ENCODE data around the gene RIN2.
A peak's percentile ranks its signal among the peaks of the same experiment; 100 is the strongest.
"Not testable (repeated sequence)": the region's sequence is repeated elsewhere in the genome, so short reads cannot be mapped to it uniquely, and the experiment has no call there.

The RIN2 gene

DNA sequence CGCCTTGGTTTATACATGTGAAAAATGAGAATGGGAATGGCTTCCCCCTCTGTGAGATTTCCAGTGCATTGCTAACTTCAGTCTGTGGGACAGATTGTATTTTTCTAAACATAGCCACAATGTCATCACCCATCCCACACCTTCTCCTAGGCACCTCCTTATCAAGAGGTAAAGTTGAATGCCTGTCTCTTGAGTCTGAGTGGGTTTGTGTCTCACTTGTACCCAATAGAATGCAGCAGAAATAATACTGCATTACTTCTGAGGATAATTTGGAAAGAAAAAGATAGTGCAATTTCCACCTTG is 27.9 kb downstream of the RIN2 start:
- in situ Hi-C loops (cut with HindIII; ENCODE audit: low pct_unique_long_range_greater_than_20kb, low sequenced_read_pairs): no loop called here
- DNase-seq (ENCODE audit: low read depth in 1 of 2, low spot score in 1 of 2): no peak
- no peak for TF ChIP-seq JUND (IDR thresholded peaks at IDR 0.05; ENCODE audit: low read depth)

DNA sequence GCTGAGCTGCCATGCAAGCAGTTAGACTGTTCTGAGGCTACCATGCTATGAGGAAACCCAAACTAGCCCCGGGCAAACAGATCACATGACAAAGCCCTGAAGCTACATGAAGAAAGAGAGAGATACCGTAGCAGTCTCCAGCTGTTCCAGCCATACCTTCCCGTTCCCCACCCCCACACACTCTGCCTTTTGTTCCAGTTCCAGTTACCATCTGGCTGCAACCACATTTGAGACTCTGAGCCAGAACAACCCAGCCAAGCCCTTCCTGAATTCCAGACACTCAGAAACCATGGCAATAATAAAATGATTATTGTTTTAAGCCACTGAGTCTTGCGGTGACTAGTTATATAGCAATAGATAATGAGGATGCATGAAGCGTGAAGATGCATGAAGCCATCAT is 28.3 kb downstream of the RIN2 start:
- TF ChIP-seq JUND (IDR thresholded peaks at IDR 0.05; ENCODE audit: low read depth): no peak
- DNase-seq (ENCODE audit: low read depth in 1 of 2, low spot score in 1 of 2): no peak
- in situ Hi-C loops (cut with HindIII; ENCODE audit: low pct_unique_long_range_greater_than_20kb, low sequenced_read_pairs): no loop called here

DNA sequence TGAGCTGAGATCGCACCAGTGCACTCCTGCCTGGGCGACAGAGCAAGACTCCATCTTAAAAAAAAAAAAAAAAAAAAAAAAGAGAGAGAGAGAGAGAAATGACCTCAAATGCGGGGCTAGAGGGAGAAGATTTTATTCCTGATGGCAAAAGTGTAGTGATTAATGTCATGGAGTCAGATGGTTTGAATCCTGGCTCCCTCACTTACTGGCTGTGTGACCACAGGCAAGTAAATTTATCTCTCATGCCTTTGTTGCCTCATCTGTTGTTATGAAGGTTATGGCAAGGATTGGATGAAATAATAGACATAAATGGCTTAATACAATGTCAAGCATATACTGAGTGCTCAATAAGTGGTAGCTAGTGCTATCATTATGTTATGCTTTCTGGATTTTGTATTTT is 29.3 kb downstream of the RIN2 start:
- in situ Hi-C loops (cut with HindIII; ENCODE audit: low pct_unique_long_range_greater_than_20kb, low sequenced_read_pairs): no loop called here
- no peak for DNase-seq (ENCODE audit: low read depth in 1 of 2, low spot score in 1 of 2)
- TF ChIP-seq JUND (IDR thresholded peaks at IDR 0.05; ENCODE audit: low read depth): no peak

DNA sequence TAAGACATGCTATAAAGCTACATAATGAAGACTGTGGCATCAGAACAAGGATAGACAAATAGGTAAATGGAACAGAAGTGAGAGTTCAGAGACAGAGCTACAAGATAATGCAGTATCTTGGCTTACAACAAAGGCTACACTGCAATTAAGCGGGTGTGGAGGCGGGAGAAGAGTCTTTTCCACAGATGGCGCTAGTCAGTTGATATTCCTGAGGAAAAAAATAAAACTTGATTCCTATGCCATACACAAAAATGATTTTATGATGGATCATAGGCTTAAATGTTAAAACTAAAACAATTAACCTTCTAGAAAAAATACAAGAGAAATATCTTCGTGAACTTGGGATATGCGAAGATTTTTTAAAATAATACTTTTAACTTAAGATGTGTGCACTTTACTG is 31.0 kb downstream of the RIN2 start:
- TF ChIP-seq JUND (IDR thresholded peaks at IDR 0.05; ENCODE audit: low read depth): no peak
- in situ Hi-C loops (cut with HindIII; ENCODE audit: low pct_unique_long_range_greater_than_20kb, low sequenced_read_pairs): no loop called here
- DNase-seq (ENCODE audit: low read depth in 1 of 2, low spot score in 1 of 2): no peak

DNA sequence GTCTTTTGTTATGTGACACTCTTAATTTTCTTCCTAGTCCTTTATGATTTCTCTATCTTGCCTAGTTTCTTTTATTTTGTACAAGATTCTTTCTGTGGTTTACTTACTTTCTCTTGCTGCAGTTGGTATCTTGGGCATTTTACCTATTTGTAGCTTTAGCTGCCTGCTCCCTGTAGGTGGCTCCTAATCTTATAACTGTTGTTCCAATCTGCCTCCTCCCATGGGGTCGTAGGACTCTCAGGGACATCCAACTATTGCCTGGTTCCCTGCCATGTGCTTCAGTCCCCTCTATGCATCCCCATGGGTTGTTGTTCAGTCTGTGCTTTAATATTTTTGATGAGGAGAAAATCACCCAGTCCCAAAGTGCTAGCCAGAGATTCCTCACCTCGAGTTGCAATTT is 31.4 kb downstream of the RIN2 start:
- in situ Hi-C loops (cut with HindIII; ENCODE audit: low pct_unique_long_range_greater_than_20kb, low sequenced_read_pairs): no loop called here
- DNase-seq (ENCODE audit: low read depth in 1 of 2, low spot score in 1 of 2): no peak
- TF ChIP-seq JUND (IDR thresholded peaks at IDR 0.05; ENCODE audit: low read depth): no peak

DNA sequence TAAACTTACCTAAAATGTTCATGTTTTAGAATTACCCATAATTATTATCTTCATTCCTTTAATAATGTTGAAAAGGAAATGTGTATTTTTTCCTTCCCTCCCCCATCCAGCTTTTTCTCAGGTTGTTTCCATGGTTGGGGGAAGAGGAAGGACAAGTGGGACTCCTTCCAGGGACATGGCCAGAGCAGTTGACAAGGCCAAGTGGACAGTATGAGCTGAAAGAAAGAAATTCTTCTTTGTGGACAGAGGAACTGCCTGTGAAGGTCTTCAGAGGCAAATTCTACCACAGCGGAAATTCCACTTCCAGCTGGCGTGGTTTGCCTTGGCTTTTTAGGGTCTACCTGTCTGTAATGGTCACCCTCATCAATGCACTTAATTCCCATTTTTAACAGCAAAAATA is 33.8 kb downstream of the RIN2 start:
- in situ Hi-C loops (cut with HindIII; ENCODE audit: low pct_unique_long_range_greater_than_20kb, low sequenced_read_pairs): no loop called here
- no peak for DNase-seq (ENCODE audit: low read depth in 1 of 2, low spot score in 1 of 2)
- no peak for TF ChIP-seq JUND (IDR thresholded peaks at IDR 0.05; ENCODE audit: low read depth)

DNA sequence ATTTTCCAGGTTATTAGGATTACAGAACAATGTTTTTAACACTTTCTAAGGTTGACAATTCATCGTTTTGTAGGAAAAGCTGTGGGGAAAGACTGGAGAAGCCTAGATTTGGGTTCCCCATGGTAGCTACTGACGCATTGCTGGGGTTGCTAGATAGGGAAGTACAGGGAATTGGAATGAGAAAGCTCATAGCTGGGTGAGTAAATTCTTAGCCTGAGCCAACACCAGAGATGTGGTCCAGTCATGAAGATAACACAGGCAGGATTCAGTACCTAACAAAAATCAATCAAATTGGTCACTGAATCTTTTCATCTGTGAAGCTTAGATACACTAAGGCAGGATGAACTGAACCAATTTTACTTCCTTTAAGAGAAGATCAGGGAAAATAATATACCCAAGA is 35.7 kb downstream of the RIN2 start:
- TF ChIP-seq JUND (IDR thresholded peaks at IDR 0.05; ENCODE audit: low read depth): no peak
- in situ Hi-C loops (cut with HindIII; ENCODE audit: low pct_unique_long_range_greater_than_20kb, low sequenced_read_pairs): no loop called here
- no peak for DNase-seq (ENCODE audit: low read depth in 1 of 2, low spot score in 1 of 2)

DNA sequence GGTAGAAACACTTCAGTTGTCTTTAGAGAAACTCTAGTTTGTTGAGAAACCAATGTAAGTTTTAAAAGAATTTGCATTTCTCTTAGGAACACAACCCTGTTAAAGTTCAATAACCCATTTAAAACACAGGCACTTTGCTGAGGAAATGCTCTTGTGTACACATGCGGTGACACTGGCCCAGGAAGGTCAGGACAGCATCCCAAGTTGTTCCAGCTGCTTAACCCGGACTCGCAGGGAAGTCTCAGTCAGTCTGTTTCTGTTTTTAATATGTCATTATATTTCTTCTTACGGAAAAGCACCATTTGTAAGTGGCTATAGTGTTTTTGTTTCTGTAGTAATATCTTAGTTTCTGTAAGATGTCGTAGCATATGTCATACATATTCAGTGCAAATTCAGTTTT is 36.9 kb downstream of the RIN2 start:
- TF ChIP-seq JUND (IDR thresholded peaks at IDR 0.05; ENCODE audit: low read depth): no peak
- in situ Hi-C loops (cut with HindIII; ENCODE audit: low pct_unique_long_range_greater_than_20kb, low sequenced_read_pairs): no loop called here
- DNase-seq (ENCODE audit: low read depth in 1 of 2, low spot score in 1 of 2): no peak

DNA sequence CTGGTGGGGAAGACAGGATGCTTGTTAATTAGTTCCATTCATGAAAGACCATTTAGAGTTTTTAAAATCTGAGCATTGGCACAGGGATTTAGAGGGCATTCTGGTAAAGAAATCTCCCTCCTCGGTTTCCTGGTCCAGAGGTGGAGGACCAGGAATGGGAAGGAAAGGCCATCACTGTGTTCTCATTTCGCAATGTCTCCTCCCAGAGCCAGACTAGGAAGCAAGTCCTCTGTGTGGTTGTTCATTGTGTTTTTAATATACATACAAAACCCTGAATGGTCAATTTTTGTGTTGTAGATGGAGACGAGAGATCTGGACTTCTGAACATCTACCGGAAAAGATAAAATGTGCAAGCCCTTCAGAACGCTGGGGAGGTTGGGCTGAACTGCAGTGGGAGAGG is 41.3 kb downstream of the RIN2 start:
- DNase-seq (ENCODE audit: low read depth in 1 of 2, low spot score in 1 of 2): no peak
- no peak for TF ChIP-seq JUND (IDR thresholded peaks at IDR 0.05; ENCODE audit: low read depth)
- in situ Hi-C loops (cut with HindIII; ENCODE audit: low pct_unique_long_range_greater_than_20kb, low sequenced_read_pairs): no loop called here

DNA sequence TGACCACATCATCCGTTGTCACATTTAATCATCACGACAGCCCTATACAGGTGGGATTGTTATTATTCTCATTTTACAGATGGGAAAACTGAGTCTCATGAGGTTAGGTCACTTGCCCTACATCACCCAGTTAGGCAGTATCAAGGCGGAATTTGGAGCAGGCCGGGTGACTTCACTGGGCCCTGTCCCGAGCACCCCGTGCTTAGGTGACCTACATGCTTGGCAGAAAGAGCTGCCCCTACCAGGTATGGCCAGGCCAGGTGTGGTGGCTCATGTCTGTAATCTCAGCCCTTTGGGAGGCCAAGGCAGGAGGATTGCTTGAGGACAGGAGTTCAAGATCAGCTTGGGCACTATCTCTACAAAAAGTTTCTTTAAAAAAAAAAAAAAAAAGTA is 44.0 kb downstream of the RIN2 start:
- in situ Hi-C loops (cut with HindIII; ENCODE audit: low pct_unique_long_range_greater_than_20kb, low sequenced_read_pairs): no loop called here
- no peak for DNase-seq (ENCODE audit: low read depth in 1 of 2, low spot score in 1 of 2)
- TF ChIP-seq JUND (IDR thresholded peaks at IDR 0.05; ENCODE audit: low read depth): no peak

DNA sequence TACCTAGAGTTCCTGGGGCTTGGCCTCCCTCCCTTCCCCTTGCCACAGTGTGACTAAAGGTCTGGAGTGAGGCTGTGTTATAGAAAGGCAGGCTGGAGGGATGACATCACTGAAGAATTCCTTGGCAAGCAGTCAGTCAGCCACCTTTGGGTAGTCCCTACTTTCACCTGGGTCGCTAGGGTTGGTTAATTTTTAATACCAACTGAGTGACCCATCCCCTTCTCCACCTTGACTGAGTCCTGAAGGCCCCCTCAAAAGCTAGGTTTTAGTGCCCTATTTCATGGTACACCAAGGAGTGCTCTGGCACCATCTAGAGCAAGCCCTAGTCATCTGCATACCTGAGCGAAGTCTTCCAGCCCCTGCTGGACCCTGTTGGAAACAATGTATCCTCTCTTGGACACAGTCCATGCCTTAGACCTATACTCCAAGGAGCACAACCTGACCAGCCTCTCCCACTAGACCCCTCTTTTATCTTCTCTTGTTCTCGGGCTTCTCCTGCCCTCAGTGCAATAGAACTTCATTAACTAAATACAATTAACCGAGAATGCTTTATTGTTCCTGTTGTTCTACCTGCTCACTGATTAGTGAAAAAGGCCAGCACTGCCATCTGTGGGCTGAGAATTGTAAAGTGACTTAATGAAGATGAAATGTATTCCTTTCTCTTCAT is 44.6 kb downstream of the RIN2 start:
- in situ Hi-C loops (cut with HindIII; ENCODE audit: low pct_unique_long_range_greater_than_20kb, low sequenced_read_pairs): no loop called here
- no peak for TF ChIP-seq JUND (IDR thresholded peaks at IDR 0.05; ENCODE audit: low read depth)
- peak; percentile 25 to 87 for DNase-seq (ENCODE audit: low read depth in 1 of 2, low spot score in 1 of 2)

DNA sequence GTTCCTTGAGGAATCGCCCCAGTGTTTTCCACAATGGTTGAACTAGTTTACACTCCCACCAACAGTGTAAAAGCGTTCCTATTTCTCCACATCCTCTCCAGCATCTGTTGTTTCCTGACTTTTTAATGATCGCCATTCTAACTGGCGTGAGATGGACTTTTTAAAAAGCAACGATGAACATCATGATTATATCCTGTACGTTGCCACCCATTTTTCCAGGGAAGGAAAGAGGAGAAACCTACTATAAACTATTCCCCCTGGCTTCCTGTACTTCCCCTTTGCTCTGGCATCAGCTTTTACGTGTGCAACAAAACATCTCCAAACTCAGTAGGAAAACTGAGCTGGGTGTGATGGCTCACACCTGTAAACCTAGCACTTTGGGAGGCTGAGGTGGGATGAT is 48.2 kb downstream of the RIN2 start:
- DNase-seq (ENCODE audit: low read depth in 1 of 2, low spot score in 1 of 2); in situ Hi-C loops (cut with HindIII; ENCODE audit: low pct_unique_long_range_greater_than_20kb, low sequenced_read_pairs): not testable (repeated sequence)

DNA sequence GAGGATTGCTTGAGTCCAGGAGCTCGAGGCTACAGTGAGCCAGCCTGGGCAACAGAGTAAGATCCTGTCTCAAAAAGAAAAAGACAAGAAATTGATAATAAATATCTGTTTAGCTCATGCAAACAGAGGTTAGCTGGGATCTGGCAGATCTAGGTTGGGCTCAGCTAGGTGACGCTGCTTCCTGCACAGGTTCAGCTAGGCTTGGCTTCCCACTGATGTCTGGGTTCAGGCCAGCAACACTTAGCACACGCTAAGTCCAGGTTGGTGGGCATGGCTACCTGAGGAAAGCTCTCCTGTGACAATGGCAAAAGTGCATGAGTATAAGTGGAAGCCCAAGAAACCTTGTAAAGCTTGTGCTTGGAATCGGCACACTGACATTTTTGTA is 48.7 kb downstream of the RIN2 start:
- no peak for DNase-seq (ENCODE audit: low read depth in 1 of 2, low spot score in 1 of 2)
- TF ChIP-seq JUND (IDR thresholded peaks at IDR 0.05; ENCODE audit: low read depth): no peak
- in situ Hi-C loops (cut with HindIII; ENCODE audit: low pct_unique_long_range_greater_than_20kb, low sequenced_read_pairs): no loop called here

DNA sequence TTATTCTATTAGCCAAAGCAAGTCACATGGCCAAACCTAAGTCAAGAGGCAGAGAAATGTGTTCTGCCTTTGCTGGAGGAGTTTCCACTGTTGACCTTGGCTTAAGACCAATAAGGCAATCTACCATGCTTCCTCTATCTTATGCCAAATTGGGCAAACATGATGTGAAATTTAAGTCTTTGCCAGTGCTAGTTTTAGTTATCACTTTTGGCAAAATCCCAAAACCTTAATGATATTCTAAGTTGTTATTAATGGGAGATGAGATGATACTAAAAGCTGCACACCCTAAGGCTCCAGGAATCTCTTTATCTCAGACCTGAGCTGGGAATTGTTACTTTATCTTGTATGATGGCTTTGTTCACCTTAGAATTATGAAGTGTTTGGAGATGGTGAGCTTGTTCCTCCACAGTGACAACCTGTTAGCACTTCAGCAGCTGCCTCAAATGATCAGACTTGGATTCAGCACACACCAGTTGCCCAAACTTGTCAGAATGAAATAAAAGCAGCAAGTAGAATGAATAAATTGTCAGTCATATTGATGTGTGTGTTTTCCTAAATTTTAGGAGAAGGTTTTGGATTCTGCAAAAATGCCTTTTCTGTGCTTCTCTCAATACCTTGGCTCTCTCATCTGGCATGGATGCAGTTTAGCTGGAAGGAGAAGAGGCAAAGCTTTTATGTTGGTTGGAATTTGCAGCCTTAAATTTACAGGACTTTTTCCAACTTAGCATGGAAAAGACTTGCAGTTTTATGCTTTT is 49.3 kb downstream of the RIN2 start:
- in situ Hi-C loops (cut with HindIII; ENCODE audit: low pct_unique_long_range_greater_than_20kb, low sequenced_read_pairs): no loop called here
- TF ChIP-seq JUND (IDR thresholded peaks at IDR 0.05; ENCODE audit: low read depth): no peak
- DNase-seq (ENCODE audit: low read depth in 1 of 2, low spot score in 1 of 2): no peak

Measured in T47D (cell line).